GM12874 (cell line): ENCODE measurements around the gene LUM.

ENCODE experiments used
- TF ChIP-seq, protein P1 (sequence below): IDR thresholded peaks from 2 replicates; pipeline ENCODE4 v1.5.1; 2011; ENCODE audit warnings: low read depth, mild to moderate bottlenecking, control low read depth, low read length, moderate library complexity; ENCODE audit not compliant: insufficient read depth

Gene LUM

DNA sequence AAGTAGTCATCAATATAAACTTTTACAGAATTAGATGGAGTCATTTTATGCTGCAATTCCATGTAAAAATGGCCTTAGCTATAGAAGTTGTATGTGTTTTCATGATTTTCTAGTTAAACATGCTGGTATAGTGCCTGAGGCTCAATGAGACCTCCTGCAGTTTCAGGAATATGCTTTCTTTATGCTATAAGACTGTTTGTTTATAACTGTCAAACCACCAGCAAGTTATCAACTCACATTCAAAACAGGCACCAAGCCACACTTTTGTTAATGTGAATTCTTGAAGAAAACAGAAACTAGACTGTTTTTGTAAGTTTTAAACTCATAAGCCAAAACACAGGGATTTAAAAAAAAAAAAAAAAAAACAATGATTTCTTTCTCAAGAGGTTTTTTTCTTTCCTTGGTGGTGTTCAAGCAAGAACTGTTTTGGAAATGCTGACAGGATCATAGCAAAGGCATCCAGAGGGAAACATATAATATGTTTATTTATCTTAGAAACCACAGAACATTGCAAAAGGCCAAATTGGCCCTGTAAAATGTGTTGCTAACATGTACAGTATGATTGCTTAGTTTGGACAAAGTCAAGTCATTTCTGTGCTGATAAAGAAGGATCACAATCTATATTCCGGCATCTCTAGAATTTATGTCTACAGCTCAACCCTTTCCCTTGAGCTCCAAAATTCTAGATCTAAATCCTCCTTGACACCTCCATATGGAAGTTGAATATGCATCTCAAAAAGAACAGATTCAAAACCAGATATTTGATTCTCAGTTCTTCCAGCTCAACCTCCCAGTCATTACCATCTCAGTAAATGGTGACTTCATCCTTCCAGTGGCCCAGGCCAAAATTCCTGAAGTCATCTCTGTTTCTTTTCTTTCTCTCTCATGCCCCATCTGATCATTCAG is 29.0 kb upstream of the LUM start:
- TF ChIP-seq, protein P1, sequence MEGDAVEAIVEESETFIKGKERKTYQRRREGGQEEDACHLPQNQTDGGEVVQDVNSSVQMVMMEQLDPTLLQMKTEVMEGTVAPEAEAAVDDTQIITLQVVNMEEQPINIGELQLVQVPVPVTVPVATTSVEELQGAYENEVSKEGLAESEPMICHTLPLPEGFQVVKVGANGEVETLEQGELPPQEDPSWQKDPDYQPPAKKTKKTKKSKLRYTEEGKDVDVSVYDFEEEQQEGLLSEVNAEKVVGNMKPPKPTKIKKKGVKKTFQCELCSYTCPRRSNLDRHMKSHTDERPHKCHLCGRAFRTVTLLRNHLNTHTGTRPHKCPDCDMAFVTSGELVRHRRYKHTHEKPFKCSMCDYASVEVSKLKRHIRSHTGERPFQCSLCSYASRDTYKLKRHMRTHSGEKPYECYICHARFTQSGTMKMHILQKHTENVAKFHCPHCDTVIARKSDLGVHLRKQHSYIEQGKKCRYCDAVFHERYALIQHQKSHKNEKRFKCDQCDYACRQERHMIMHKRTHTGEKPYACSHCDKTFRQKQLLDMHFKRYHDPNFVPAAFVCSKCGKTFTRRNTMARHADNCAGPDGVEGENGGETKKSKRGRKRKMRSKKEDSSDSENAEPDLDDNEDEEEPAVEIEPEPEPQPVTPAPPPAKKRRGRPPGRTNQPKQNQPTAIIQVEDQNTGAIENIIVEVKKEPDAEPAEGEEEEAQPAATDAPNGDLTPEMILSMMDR, result no peak

DNA sequence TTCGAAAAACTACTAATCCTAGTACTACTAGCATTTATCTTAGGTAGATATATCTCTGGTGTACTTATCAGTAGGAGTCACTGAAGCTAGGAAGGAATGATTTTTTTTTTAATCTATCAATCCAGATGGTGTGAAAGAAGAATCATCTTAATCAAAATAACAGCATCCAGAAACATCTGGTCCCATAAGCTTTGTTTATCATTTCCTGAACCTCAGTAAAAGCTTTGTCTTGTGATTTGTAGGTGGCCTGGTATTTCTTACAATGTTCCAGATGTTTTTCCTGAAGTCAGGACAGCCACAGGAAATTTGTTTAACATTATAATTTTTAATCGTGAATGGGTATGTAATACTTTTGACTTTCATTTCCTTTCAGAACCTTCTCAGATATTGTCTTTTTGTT is 28.0 kb upstream of the LUM start:
- TF ChIP-seq, protein P1, result no peak

DNA sequence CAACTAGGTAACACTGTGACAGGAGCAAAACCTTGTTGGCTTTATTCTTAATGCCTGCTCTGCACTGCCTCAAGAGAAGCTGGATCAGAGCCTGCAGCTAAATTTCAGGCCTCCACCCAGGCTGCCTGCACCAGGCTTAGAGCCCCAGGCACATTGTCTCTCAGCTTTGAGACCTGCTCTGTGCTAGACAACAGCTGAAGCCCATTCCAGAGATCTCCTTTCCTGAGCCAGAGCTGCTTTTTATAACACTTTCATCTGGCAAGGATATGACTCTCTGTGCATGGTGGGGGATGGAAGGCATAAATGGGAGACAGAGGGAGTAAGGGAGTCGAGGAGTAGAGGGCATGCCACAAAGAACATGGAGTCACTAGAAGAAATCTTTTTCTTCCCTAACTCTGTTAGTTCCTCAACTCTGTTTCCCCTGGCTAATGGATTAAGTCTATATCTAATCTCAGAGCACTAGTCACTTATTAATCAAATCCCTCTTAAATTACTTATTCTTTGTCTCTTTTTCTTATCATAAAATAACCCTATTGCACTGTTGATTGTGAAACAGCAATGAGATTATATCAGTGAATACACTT is 27.1 kb upstream of the LUM start:
- TF ChIP-seq, protein P1, result no peak

DNA sequence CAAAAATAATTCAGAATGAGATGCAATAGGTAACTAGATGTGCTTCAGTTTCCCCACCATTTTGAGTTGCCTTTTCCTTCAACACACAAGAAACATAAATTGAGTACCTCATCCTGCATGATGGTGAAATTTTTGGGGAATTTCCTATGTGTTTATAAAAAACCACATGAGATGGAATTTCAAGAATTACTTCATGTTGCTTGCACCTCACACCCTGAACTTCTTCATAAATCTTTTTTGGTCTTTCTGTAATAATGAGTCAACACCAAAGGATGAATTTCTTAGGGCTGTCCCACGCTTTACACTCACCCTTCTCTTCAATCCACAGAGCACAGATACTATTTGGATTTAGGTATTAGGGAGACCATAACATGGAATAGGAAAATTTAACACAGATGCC is 22.6 kb upstream of the LUM start:
- TF ChIP-seq, protein P1, result no peak

DNA sequence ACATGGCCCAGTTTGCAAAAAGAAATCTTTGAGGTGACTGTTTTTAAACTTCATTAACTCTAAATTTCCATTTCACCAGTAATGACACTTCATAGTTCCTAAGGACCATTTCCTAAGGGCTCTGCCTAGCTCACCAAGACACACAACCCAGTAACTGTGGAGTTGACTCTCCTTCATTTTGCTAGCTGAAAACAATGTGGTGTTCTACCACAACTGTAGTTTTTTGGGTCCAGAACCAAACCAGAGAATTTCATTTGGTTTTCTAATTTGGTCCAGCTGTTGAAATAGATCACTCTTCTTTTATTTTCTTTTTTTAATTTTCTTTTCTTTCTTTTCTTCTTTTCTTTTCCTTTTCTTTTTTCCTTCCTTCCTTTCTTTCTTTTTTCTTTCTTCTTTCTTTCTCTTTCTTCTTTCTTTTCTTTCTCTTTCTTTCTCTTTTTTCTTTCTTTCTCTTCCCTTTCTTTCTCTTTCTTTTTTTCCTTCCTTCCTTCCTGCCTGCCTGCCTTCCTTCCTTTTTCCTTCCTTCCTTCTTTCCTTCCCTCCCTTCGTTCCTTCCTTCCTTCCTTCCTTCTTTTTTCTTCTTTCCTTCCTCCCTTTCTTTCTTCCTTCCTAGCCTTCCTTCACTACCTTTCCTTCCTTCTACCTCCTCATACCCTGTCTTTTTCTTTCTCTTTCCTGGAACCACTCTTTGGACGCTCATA is 18.5 kb upstream of the LUM start:
- TF ChIP-seq, protein P1, result no peak

DNA sequence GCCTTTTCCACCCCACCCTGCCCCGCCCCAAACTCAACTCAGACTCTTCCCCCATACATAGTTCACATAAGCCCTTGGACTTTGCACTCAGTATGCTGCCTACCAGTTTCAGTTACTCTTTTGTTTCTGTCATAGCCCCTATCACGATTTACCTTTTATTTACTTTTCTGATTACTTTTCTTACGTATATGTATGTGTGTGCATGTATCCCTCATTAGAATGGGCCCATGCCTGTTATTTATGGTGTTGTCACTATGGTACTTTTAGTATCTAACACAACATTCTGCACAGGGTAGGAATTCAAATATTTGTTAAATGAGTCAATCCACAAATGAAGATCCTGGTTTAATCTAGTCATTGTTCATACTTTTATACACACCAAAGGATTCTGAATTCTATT is 16.5 kb upstream of the LUM start:
- TF ChIP-seq, protein P1, result no peak

DNA sequence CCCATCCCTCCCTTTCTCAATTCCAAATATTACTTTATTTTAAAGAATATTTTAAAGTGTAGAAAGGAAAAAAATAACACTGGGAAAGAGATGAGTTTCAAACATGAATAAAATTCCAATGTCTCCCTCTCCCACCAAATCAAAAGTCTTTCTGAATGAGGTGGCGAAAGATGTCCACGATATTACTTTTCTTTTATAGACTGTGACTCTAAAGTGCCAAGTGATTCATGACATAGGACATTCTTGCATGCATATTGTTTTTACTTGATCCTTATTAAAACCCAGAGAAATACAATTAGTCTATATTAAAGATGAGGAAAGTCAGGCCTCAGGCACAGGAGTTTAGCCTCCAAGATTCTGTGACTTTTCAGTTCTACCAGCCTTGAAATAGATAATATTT is 16.0 kb upstream of the LUM start:
- TF ChIP-seq, protein P1, result no peak
